Measurements from ENCODE around the gene CLDN3.

GRCh38 chr7:73732397-73732796, 37.7 kb downstream of the CLDN3 start:
- TF ChIP-seq, protein P1, sequence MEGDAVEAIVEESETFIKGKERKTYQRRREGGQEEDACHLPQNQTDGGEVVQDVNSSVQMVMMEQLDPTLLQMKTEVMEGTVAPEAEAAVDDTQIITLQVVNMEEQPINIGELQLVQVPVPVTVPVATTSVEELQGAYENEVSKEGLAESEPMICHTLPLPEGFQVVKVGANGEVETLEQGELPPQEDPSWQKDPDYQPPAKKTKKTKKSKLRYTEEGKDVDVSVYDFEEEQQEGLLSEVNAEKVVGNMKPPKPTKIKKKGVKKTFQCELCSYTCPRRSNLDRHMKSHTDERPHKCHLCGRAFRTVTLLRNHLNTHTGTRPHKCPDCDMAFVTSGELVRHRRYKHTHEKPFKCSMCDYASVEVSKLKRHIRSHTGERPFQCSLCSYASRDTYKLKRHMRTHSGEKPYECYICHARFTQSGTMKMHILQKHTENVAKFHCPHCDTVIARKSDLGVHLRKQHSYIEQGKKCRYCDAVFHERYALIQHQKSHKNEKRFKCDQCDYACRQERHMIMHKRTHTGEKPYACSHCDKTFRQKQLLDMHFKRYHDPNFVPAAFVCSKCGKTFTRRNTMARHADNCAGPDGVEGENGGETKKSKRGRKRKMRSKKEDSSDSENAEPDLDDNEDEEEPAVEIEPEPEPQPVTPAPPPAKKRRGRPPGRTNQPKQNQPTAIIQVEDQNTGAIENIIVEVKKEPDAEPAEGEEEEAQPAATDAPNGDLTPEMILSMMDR (IDR thresholded peaks at IDR 0.05) = no peak
- TF ChIP-seq KDM1A (IDR thresholded peaks at IDR 0.05; ENCODE audit: low read depth) (no peak), BHLHE40 (IDR thresholded peaks at IDR 0.05; ENCODE audit: low read depth, low read length) (no peak), MAFK (IDR thresholded peaks at IDR 0.05; ENCODE audit: partially characterized antibody) (no peak), CHD2 (IDR thresholded peaks at IDR 0.05; ENCODE audit: low read length, partially characterized antibody) (no peak), RFX5 (IDR thresholded peaks at IDR 0.05) (no peak)
- TF ChIP-seq, protein P2, sequence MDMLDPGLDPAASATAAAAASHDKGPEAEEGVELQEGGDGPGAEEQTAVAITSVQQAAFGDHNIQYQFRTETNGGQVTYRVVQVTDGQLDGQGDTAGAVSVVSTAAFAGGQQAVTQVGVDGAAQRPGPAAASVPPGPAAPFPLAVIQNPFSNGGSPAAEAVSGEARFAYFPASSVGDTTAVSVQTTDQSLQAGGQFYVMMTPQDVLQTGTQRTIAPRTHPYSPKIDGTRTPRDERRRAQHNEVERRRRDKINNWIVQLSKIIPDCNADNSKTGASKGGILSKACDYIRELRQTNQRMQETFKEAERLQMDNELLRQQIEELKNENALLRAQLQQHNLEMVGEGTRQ (IDR thresholded peaks at IDR 0.05) = no peak
